HS-27A (cell line): Measurements from ENCODE around the gene ZFYVE19.
A peak's percentile ranks its signal among the peaks of the same experiment; 100 is the strongest.

Experiments
- DNase-seq: peaks from one replicate; pipeline ENCODE4 v3.0.0-alpha.2; 2012; ENCODE audit warnings: low read depth, missing footprints

ZFYVE19 gene

GRCh38 chr15:40775740-40776536, 31.0 kb upstream of the ZFYVE19 start:
- no peak for DNase-seq

DNA sequence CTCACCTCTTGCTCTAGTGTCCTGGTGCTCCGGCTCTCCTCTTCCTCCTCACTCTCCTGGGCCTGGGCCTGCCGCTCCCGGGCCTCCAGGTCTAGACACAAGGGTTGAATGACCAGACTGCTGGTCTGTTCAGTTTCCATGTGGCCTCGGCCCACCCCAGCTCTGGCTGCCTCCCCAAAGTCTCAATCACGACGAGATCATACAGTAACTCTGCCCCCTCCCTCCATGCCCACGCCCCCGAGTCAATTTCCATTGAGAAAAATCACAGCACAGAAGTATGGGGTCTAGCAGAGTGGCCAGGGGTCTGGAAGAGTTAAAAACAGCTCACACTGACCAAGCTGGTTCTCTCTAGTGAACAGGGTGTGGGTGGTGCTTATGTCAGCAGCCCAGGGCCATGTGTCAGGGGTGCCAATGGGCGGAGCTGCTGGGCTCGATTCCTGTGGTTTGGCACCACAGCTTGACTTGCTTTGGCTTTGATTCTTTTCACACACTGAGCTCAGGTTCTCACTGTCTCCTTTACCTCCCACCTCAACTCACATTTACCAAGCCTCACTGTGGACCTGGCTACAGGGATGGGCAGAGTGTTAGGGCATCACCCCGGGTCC, 30.2 kb upstream of the ZFYVE19 start:
- DNase-seq: no peak

GRCh38 chr15:40782609-40783227, 24.2 kb upstream of the ZFYVE19 start:
- no peak for DNase-seq

DNA sequence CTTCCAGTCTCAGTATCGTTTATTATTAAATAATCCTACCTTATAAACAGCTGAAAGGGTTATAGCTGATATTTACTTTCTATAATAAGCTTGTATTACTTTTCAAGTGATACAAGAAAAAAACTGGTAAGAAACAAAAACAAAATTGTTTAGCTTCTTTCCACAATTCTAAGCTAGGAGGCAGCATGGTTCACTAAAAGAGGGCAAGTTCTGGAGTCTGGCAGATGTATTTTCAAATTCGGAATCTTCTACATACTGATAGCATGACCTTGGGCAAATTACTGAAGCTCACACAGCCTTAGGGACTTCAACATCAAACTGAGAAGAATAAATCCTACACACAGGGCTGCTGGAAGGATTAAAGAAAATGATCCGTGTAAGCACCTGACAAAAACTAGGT, 21.7 kb upstream of the ZFYVE19 start:
- DNase-seq: no peak

DNA sequence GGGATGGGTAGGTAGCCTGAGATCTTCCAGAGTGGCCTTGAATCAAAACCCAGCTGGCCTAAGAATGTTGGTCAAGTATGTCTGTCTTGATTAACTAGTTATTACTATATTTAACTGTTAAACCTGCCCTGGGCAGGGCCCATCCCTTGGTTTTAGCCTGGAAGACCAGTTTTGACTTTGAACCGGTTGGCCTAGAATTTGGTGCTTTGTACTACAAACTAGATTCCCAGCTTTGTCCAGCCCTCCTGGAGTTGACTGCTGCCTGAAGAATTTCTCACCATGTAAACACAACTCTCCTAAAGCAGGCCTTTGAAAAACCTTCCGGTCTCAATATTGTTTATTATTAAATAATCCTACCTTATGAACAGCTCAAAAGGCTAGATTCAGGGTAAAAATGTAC, 21.1 kb upstream of the ZFYVE19 start:
- DNase-seq: no peak

DNA sequence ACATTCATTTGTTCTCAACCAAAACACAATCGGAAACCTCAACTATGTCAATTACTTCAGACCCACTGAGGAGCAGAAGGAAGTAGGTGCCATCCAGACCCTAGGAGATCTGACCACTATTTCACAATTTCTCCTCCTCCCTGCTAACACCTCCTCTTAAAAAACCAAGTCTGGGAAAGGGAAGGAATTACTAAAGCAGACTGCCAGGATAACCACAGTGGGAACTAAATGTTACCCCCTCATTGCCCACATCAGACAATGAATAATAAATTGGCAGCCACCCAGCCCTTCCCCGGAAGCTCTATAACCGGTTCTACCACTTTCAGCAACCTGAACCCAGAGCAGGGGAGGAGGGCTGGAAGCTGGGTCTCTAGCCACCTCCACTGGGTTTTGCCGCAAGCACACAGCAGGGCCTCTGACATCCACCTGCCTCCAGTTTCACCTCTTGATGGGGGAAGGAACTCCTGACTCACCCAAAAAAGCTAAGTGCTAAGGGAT, 19.5 kb upstream of the ZFYVE19 start:
- peak; percentile 35 for DNase-seq

DNA sequence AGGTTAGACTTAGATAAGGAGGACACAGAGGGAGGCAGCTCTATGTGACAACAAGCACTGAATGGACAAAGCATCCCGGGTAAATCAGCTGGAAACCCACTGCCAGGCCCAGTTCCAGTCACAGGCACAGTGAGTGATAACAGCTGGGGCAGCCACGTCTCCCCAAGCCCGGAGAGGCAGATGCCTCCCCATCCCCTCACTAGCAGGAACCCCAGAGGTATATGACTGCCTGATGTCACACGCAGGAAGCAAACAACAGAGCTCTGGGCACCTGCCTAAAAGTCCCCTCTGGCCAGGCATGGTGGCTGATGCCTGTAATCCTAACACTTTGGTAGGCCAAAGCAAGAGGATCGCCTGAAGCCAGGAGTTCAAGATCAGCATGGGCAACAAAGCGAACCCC, 18.9 kb upstream of the ZFYVE19 start:
- no peak for DNase-seq

- no peak for DNase-seq
These were observed 17.8 kb upstream of the ZFYVE19 start for GRCh38 chr15:40789119-40789518.

- DNase-seq: no peak
These were observed 16.9 kb upstream of the ZFYVE19 start for GRCh38 chr15:40789999-40790398.

DNA sequence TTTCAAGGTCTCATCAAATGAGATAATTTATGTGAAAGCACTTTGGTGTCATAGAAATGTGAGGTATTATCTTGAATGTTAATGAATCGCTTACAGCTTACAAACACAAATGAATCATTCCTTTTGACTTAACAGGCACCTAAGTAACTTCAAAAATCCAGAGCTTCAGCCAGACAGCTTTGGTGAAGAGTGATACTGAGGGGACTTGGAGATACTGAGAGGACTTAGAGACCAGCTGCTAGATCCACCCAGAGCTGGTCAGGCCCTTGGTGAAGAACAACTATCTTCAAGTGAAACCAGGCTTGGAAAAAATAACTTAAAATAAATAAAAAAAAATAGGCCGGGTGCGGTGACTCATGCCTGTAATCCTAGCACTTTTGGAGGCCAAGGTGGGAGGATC, 16.2 kb upstream of the ZFYVE19 start:
- no peak for DNase-seq

DNA sequence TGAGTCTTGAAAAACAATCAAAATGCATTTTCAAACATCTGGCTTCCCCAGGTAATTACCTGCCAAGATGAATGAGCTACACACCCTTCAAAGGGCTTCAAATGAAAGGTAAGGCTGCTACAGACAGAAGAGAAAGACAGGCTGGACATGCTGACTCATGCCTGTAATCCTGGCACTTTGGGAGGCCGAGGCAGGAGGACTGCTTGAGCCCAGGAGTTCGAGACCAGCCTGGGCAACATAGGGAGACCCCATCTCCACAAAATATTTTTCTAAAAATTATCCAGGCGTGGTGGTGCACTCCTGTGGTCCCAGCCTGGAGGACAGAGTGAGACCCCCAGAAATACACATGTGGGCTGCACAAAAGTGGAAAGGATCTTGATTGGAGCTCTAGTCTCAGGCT, 14.5 kb upstream of the ZFYVE19 start:
- no peak for DNase-seq

- peak; percentile 78 for DNase-seq
These were observed 13.5 kb upstream of the ZFYVE19 start for GRCh38 chr15:40793216-40793989.

GRCh38 chr15:40796041-40796440, 10.8 kb upstream of the ZFYVE19 start:
- DNase-seq: no peak

- DNase-seq: no peak
These were observed 10.4 kb upstream of the ZFYVE19 start for GRCh38 chr15:40796512-40796911.

- no peak for DNase-seq
These were observed 7.4 kb upstream of the ZFYVE19 start for GRCh38 chr15:40799523-40799922.

- DNase-seq: no peak
These were observed 3.8 kb upstream of the ZFYVE19 start for GRCh38 chr15:40803076-40803475.

GRCh38 chr15:40803688-40804087, 3.2 kb upstream of the ZFYVE19 start:
- DNase-seq: no peak

DNA sequence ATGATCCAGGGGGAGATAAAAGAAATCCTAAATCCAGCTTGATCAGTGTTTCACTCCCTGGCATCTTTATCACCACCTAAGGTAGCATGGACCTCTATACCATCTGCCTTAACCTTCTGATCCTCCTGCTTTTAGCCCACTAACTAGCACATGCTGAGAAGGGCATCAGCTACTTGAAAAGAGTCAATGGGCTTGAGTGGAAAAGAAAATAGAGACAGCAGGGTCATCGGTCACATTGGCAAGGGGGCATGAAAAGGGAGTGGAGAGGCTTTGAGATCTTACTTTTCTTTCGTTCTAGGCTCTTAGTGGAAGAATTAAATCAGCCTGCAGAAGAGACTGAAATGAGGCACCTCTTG, 239 bp upstream of the ZFYVE19 start:
- DNase-seq: no peak

DNA sequence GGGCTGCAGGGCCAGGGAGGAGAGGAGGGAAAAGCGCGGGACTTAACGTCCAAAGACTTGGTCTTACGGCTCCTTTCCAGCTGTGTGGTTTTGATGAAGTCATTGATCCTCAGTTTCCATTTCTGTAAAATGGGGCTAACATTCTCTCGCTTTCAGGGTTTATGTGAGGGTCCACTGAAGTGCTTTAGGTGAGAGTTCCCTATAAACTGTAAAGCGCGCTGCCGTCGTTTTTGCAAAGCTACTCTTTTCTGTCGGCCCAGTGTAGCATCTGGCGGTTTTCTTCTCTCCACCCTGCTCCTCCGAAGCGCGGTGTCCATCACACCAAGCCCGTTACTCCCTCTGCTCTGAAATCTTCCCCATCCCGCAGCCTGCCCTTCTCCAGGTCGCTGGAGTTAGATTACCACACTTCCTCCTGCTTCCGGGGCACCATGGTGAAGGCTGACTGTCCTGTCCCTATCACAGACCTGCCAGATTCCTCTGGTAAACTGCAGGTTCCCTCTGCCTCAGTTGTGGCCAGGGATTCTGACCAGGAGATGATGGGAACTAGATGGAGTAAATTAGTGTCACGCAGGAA, 1.1 kb downstream of the ZFYVE19 start:
- DNase-seq: no peak

- DNase-seq: no peak
These were observed 2.1 kb downstream of the ZFYVE19 start for GRCh38 chr15:40808861-40809450.

- DNase-seq: no peak
These were observed 6.0 kb downstream of the ZFYVE19 start for GRCh38 chr15:40812721-40813425.
